GM12874 (cell line): ENCODE measurements around the gene POU2F3.

Source experiments
- CTCF ChIP-seq: IDR thresholded peaks from 2 replicates; pipeline ENCODE4 v1.5.1; 2011; ENCODE audit warnings: low read depth, mild to moderate bottlenecking, control low read depth, low read length, moderate library complexity; ENCODE audit not compliant: insufficient read depth

POU2F3 gene

GRCh38 chr11:120223793-120224192, 16.1 kb upstream of the POU2F3 start:
- TF ChIP-seq CTCF: no peak

GRCh38 chr11:120224361-120224760, 15.6 kb upstream of the POU2F3 start:
- TF ChIP-seq CTCF: no peak

GRCh38 chr11:120224972-120225909, 14.7 kb upstream of the POU2F3 start:
- TF ChIP-seq CTCF: no peak

GRCh38 chr11:120226242-120226641, 13.7 kb upstream of the POU2F3 start:
- no peak for TF ChIP-seq CTCF

- TF ChIP-seq CTCF: no peak
Observed at GRCh38 chr11:120226714-120227113, 13.2 kb upstream of the POU2F3 start.

GRCh38 chr11:120227228-120227852, 12.6 kb upstream of the POU2F3 start:
- TF ChIP-seq CTCF: no peak

- TF ChIP-seq CTCF: peak; percentile 48
Observed at GRCh38 chr11:120228794-120229384, 11.1 kb upstream of the POU2F3 start.
